GM21825 (cell line): ENCODE measurements around the gene SLC47A2.

Experiments
- ATAC-seq: cut with Tn5 transposase; IDR thresholded peaks from one replicate; pipeline ENCODE4 v1.9.1; 2021; ENCODE audit warnings: mild to moderate bottlenecking, moderate library complexity; ENCODE audit not compliant: unreplicated experiment

SLC47A2 gene

GRCh38 chr17:19728084-19728495 lies 11.7 kb upstream of the SLC47A2 start:
- ATAC-seq: no peak

- ATAC-seq: no peak
These were observed 11.2 kb upstream of the SLC47A2 start for GRCh38 chr17:19727501-19728078.

- ATAC-seq: no peak
These were observed 10.4 kb upstream of the SLC47A2 start for GRCh38 chr17:19726631-19727376.

GRCh38 chr17:19725486-19725885 lies 9.1 kb upstream of the SLC47A2 start:
- ATAC-seq: no peak

GRCh38 chr17:19724501-19725420 lies 8.4 kb upstream of the SLC47A2 start:
- ATAC-seq: no peak

- ATAC-seq: no peak
These were observed 7.6 kb upstream of the SLC47A2 start for GRCh38 chr17:19723964-19724363.

GRCh38 chr17:19720631-19721426 lies 4.4 kb upstream of the SLC47A2 start:
- no peak for ATAC-seq

GRCh38 chr17:19720210-19720475 lies 3.8 kb upstream of the SLC47A2 start:
- ATAC-seq: no peak

- ATAC-seq: no peak
These were observed 3.2 kb upstream of the SLC47A2 start for GRCh38 chr17:19719355-19720209.

GRCh38 chr17:19718613-19719354 lies 2.4 kb upstream of the SLC47A2 start:
- no peak for ATAC-seq

GRCh38 chr17:19718041-19718612 lies 1.7 kb upstream of the SLC47A2 start:
- ATAC-seq: no peak

- ATAC-seq: no peak
These were observed 1.1 kb upstream of the SLC47A2 start for GRCh38 chr17:19717411-19717908.

GRCh38 chr17:19717031-19717360 lies 612 bp upstream of the SLC47A2 start:
- no peak for ATAC-seq

GRCh38 chr17:19714542-19715411 lies 1.6 kb downstream of the SLC47A2 start:
- no peak for ATAC-seq

GRCh38 chr17:19713901-19714361 lies 2.5 kb downstream of the SLC47A2 start:
- ATAC-seq: no peak

GRCh38 chr17:19713462-19713861 lies 2.9 kb downstream of the SLC47A2 start:
- ATAC-seq: no peak

GRCh38 chr17:19712436-19713004 lies 3.9 kb downstream of the SLC47A2 start:
- no peak for ATAC-seq

- ATAC-seq: no peak
These were observed 6.5 kb downstream of the SLC47A2 start for GRCh38 chr17:19709841-19710240.
